ENCODE measurements around the gene SCML2. TPM values are rescaled to one million over a fixed set of nuclear protein-coding genes. Genes with fewer than 3 reads are reported as not detected.
"Not testable (repeated sequence)": the region's sequence is repeated elsewhere in the genome, so short reads cannot be mapped to it uniquely, and the experiment has no call there.

Gene SCML2
- total and polyA plus RNA-seq, 2 of the 13 experiments (the other 11 are each of a cell fraction or from before 2014, with no cell fraction given), result 5.1 to 7.6 TPM

- H4K20me1 ChIP-seq (ENCODE audit: insufficient read depth, low read length), result no peaks in the 10 kb centered on the region
- no peak for FAIRE-seq
- no TSS peak for BruUV-seq (replicated peaks)
- no peak overlapping the region for H2AFZ ChIP-seq (ENCODE audit: low read length)
- in situ Hi-C loops (cut with HindIII; ENCODE audit: extremely low pct_ligation_motif_present, low pct_unique_long_range_greater_than_20kb) (no loop called here), intact Hi-C loops (cut with micrococcal nuclease; ENCODE audit: unreplicated experiment) (no loop called here)
- TF ChIP-seq SNRNP70 (IDR thresholded peaks at IDR 0.05; ENCODE audit: low read depth, low read length) (no peak), ZNF792 (CRISPR knock-in tag; IDR thresholded peaks at IDR 0.05) (no peak)
- ChIA-PET CTCF (ENCODE audit: low intra/inter-chr PET ratio, low total read pairs) (no interaction called here), POLR2A (no interaction called here)
- 90% methylated on average over 3 of the region's 3 CpGs for WGBS (ENCODE audit: low lambda C conversion rate)
- no peak overlapping the region for H3K4me3 ChIP-seq (replicated peaks in 1 of 3; ENCODE audit: insufficient read depth in 1 of 3, low read depth in 2 of 3, low read length in 3 of 3)
- no peaks in the 10 kb centered on the region for H3K79me2 ChIP-seq (ENCODE audit: insufficient read depth, low read length)
- H3K9ac ChIP-seq (ENCODE audit: insufficient read depth, low read depth, low read length), result no peak overlapping the region
- H3K27me3 ChIP-seq (ENCODE audit: control insufficient read depth in 1 of 2, insufficient read depth in 2 of 2, low read length in 2 of 2), result no peaks in the 10 kb centered on the region
- H3K27ac ChIP-seq (ENCODE audit: extremely low read length, insufficient read depth, low read length), result no peak overlapping the region
- no peak for ATAC-seq
- 0 out of 5 replicates have a peak, but pooled peaks cover 0 to 2% of the 10 kb centered on the region in 2 experiments for H3K36me3 ChIP-seq (replicated peaks in 1 of 2; ENCODE audit: control insufficient read depth in 1 of 2, insufficient read depth in 2 of 2, low read length in 2 of 2)
- H3K4me2 ChIP-seq (ENCODE audit: low read depth, low read length), result no peak overlapping the region
- DNase-seq (ENCODE audit: low spot score), result no peak
- H3K9me3 ChIP-seq (ENCODE audit: low read length), result no peaks in the 10 kb centered on the region
- H3K4me1 ChIP-seq (ENCODE audit: insufficient read depth, low read length), result no peaks in the 10 kb centered on the region
Observed at GRCh38 chrX:18252644-18253359, 101.7 kb downstream of the SCML2 start.

GRCh38 chrX:18229646-18230045 lies 124.8 kb downstream of the SCML2 start:
- in situ Hi-C loops (cut with HindIII; ENCODE audit: extremely low pct_ligation_motif_present, low pct_unique_long_range_greater_than_20kb); ATAC-seq; intact Hi-C loops (cut with micrococcal nuclease; ENCODE audit: unreplicated experiment); H2AFZ ChIP-seq (ENCODE audit: low read length); CTCF ChIA-PET (ENCODE audit: low intra/inter-chr PET ratio, low total read pairs); H3K27ac ChIP-seq (ENCODE audit: extremely low read length, insufficient read depth, low read length); H3K9ac ChIP-seq (ENCODE audit: insufficient read depth, low read depth, low read length); H3K27me3 ChIP-seq (ENCODE audit: control insufficient read depth in 1 of 2, insufficient read depth in 2 of 2, low read length in 2 of 2); H4K20me1 ChIP-seq (ENCODE audit: insufficient read depth, low read length); POLR2A ChIA-PET; H3K79me2 ChIP-seq (ENCODE audit: insufficient read depth, low read length); H3K4me2 ChIP-seq (ENCODE audit: low read depth, low read length); H3K9me3 ChIP-seq (ENCODE audit: low read length); BruUV-seq (replicated peaks); H3K4me1 ChIP-seq (ENCODE audit: insufficient read depth, low read length); FAIRE-seq; H3K4me3 ChIP-seq (replicated peaks in 1 of 3; ENCODE audit: insufficient read depth in 1 of 3, low read depth in 2 of 3, low read length in 3 of 3); DNase-seq (ENCODE audit: low spot score); H3K36me3 ChIP-seq (replicated peaks in 1 of 2; ENCODE audit: control insufficient read depth in 1 of 2, insufficient read depth in 2 of 2, low read length in 2 of 2): not testable (repeated sequence)
- 91% methylated on average over 14 of the region's 21 CpGs for WGBS (ENCODE audit: low lambda C conversion rate)

Measured in HepG2 (cell line).